ENCODE results near the gene C1QTNF6.

DNA sequence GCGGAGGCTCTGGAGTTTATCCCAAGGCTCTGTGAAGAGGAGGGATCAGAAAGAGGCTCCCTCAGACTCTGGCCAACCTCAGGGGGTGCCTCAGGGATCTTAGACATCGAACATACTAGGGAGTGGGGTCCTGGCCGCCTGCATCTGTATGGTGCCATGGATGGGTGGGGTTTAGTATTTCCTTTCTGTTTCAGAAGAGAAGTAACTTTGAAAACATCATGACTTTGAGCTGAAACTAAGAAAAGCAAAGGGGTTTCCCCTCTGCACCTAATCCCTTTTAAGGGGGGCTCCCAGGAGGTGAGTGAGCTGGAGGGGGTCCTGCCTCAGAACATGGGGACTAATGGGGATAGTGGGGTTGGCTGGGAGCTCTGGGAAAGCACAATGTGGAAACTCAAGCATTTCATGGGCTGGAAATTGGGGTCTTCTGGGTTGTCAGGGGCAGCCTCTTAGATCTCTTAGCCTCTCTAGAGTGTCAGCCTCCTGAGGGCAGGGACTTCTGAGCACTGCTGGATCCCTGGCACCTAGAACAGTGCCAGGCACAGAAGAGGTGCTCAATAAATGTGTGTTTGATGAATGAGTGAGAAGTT lies 36.0 kb upstream of the C1QTNF6 start:
- TF ChIP-seq CTCF (IDR thresholded peaks at IDR 0.05) (no peak), SIN3A (IDR thresholded peaks at IDR 0.05; ENCODE audit: borderline replicate concordance, insufficient read depth, low read depth, low read length) (no peak), POLR2AphosphoS5 (IDR thresholded peaks at IDR 0.05; ENCODE audit: low read depth, low read length) (no peak), TCF7L2 (IDR thresholded peaks at IDR 0.05; ENCODE audit: low read depth, low read length) (no peak)
- TF ChIP-seq, protein P1, sequence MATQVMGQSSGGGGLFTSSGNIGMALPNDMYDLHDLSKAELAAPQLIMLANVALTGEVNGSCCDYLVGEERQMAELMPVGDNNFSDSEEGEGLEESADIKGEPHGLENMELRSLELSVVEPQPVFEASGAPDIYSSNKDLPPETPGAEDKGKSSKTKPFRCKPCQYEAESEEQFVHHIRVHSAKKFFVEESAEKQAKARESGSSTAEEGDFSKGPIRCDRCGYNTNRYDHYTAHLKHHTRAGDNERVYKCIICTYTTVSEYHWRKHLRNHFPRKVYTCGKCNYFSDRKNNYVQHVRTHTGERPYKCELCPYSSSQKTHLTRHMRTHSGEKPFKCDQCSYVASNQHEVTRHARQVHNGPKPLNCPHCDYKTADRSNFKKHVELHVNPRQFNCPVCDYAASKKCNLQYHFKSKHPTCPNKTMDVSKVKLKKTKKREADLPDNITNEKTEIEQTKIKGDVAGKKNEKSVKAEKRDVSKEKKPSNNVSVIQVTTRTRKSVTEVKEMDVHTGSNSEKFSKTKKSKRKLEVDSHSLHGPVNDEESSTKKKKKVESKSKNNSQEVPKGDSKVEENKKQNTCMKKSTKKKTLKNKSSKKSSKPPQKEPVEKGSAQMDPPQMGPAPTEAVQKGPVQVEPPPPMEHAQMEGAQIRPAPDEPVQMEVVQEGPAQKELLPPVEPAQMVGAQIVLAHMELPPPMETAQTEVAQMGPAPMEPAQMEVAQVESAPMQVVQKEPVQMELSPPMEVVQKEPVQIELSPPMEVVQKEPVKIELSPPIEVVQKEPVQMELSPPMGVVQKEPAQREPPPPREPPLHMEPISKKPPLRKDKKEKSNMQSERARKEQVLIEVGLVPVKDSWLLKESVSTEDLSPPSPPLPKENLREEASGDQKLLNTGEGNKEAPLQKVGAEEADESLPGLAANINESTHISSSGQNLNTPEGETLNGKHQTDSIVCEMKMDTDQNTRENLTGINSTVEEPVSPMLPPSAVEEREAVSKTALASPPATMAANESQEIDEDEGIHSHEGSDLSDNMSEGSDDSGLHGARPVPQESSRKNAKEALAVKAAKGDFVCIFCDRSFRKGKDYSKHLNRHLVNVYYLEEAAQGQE (IDR thresholded peaks at IDR 0.05; ENCODE audit: insufficient read depth in 1 of 2, low read depth in 2 of 2, low read length in 1 of 2) = no peak

All from Panc1 (cell line).